Forelimb muscle (tissue), 1 donor: ENCODE measurements around the gene MAP3K14. TPM values are rescaled to one million over a fixed set of nuclear protein-coding genes. Genes with fewer than 3 reads are reported as not detected.
"Not testable (repeated sequence)": the region's sequence is repeated elsewhere in the genome, so short reads cannot be mapped to it uniquely, and the experiment has no call there.

ENCODE experiments used
- DNase-seq: peaks from one replicate; pipeline ENCODE4 v3.0.0-alpha.2; 2013; ENCODE audit warnings: low read depth
- polyA plus RNA-seq: library from polyadenylated mRNA; unstranded; fragments of 120-200 nt; gene quantifications from one replicate; pipeline ENCODE4 v1.2.1, GENCODE V29; 2013; ENCODE audit not compliant: insufficient read length

The MAP3K14 gene
- polyA plus RNA-seq, 1 donor: 8.4 TPM

DNA sequence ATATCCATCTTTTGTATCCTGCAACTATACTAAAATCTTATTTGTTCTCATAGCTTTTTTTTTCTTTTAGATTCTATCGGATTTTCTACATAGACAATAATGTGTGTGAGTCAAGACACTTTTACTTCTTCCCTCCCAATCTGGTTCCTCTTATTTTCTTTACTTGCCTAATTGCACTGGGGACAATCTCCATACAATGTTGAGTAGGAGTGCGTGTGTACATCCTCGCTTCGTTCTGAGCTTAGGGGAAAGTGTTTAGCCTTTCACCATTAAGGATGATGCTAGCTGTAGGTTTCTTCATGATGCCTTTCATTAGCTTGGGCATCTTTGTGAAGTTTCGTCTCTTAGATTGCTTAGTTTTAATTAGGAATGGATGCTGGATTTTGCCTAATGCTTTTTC, 57.8 kb downstream of the MAP3K14 start:
- no peak for DNase-seq

DNA sequence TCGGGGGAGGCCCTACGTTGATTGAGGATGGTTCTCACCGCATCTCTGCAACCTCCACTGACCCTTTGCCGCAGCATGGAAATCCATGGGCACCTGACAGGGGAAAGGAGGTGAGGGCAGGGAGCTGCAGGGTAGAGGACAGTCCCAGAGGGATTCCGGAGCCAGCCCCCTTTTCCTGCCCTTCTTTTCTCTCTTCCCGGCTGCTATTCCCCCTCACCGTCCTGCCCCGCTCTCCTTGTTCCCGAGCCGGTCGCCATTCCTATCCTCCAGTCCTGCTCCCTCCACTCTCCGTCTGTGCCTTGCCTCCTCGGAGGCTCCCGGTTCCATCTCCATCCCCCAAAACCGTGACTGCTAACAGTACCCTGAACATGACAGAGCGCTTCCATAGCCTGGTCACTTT, 59.7 kb downstream of the MAP3K14 start:
- DNase-seq: no peak

DNA sequence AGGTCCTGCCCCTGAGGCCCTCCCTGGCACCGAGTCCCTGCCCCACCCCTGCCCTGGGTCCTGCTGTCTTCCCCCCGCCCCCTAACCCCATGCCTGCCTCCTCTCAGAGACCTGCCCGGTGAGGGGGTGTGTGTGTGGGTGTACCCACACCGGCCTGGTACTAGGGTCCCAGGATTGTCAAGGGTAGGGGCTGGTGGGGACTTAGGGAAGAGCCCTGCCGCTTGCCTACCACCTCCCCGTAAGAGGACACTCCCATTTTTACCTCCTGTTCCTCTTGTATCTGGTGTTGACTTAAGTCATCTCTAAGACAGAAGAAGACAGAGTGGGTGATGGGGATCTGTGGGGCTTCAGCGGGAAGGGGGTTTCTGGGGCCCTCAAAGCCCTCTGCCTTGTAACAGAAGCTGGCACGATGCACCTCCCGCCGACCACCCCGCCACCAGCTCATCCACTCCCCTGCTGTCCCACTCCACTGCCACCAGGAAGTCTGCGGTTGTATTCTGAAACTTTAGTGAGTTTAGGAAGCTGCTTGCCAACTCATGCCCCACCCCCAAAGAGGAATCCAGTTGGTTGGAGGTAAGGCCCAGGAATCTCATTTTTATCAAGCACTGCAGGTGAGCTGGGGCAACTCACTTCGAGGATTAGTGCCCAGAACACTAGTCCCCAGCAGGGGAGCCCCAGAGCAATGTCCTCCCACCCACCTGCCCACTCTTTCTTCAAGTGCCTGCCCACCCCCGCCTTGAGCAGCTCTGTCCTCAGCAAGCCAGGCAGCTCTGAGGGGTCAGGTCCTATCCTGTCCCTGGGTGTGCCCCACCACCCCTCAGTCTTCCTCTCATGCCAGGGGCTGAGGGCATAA, 60.5 kb downstream of the MAP3K14 start:
- no peak for DNase-seq

DNA sequence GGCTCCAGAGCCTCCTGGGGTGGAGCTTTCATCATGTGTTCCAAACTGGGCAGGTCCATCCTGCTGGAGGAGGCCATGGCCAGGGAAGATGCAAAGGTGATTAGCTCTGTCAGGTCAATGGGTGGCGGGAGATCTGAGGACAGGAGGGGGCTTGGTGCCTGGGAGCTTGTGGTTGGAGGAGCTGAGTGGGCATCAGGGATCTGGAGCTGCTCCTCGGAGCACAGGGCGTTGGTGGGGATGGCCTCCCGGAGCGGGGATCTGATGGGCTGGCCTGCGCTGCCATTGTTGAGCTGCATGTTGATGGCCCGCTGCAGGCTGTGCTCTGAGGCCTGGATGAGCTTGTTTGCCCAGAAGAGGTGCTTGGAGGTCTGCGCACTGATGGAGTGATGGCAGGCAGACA, 61.5 kb downstream of the MAP3K14 start:
- no peak for DNase-seq

DNA sequence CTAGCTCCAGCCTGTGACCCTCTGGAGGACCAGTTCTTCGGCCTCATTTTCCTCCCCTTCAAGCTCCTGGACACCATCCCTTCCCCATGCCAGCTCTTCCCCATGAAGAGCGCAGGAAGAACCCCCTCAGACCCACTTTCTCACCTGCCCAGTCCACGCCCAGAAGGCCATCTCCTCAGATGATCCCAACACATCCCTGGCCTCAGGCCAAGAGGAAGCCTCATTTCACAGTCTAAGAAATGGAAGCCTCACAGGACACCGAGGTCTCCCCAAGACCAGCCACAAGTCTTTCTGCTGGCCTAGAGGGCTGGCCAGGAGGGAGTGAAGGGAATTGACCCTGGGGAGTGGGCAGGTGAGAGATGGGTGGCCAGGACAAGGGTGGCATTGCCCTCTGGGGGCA, 62.9 kb downstream of the MAP3K14 start:
- no peak for DNase-seq

DNA sequence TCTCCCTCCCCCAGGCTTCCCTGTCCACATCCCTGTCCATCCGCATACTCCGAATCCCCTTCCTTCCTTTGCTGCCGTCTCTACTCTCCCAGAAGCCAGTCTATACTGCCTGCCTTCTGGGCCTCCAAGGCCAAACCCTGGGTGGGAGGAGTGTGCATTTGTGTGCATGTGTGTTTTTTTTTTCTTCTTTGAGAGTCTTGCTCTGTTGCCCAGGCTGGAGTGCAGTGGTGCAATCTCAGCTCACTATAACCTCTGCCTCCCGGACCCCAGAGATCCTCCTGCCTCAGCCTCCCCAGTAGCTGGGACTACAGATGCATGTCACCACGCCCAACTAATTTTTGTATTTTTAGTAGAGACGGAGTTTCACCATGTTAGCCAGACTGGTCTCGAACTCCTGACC, 63.6 kb downstream of the MAP3K14 start:
- DNase-seq: not testable (repeated sequence)

DNA sequence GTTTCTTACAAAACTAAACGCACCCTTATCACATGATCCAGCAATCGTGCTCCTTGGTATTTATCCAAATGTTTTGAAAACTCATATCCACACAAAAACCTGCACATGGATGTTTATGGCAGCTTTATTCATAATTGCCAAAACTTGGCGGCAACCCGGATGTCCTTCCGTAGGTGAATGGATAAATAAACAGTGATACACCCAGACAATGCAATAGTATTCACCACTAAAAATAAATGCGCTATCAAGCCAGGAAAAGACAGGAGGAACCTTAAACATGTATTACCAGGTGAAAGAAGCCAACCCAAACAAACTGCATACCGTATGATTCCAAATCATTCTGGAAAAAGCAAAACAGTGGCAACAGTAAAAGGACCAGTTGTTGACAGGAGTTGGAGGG, 64.9 kb downstream of the MAP3K14 start:
- no peak for DNase-seq

DNA sequence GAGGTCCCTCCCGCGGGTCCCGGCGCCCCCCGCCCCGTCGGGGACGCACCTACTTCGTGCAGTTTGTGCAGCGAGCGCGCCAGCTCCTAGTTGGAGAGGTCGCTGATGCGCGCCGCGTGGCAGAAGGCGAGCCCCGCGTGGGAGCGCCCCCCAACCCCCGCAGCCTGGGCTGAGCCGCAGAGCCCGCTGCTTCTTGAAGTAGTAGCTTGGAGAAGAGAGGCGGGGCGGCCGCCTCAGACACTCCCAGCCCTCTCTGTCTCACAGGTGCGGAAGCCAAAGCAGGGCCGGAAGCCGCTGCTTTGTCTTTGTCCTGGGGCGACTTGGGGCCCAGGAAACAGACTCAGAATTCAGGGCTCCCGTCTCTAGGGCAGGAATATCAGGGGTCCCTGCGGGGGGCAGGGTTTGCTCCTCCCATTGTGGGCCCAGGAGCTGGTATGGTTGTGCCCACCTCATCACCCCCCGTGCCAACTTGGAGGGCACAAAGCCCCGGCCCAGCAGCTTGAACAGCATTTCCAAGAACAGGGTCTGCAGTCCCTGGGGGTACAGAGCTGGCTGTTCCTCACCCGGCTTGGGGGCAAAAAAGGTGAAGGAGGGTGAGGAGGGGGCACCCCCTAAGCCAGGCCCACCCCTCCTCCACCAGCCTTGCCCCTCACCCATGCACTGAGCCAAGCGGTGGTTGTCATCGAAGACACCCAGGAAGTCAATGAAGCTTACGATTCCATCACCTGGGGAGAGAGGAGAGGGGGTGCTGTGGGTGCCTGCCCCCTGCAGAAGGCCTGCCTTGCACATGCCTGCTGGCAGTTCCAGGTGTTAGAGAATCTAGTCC, 68.5 kb downstream of the MAP3K14 start:
- DNase-seq: no peak

DNA sequence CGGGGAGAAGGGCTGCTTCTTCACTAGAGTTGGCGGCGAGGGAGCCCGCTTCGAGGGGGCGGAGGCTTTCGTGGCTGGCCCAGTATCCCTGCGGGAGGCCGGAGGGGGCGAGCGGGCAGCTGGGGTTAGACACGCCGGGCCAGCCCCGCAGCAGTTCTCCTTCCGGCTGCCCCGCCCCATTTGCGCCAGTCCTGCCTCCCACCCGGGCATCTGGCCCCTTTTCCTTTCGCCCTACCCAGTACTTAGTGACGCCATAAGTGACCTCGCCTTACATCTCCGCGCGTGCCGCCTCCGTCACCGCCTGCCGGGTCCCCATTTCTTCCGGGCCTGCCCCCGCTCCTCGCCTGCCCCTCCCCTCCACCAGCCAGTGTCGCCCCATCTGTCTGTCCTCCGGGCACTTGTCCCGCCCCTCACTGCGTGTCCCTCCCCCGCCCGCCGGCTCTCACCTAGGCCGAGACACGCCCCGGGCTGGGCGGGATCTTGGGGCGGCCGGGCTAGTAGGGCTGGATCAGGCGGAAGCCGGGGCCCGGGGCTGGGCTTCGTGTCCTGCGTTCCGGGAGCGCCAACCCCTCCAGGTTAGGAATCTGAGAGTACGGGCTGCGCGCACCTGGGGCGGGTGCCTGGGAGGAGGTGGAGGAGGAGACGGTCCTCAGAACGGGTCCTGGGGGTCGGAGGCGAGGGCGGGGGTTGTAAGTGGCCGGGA, 69.2 kb downstream of the MAP3K14 start:
- no peak for DNase-seq

DNA sequence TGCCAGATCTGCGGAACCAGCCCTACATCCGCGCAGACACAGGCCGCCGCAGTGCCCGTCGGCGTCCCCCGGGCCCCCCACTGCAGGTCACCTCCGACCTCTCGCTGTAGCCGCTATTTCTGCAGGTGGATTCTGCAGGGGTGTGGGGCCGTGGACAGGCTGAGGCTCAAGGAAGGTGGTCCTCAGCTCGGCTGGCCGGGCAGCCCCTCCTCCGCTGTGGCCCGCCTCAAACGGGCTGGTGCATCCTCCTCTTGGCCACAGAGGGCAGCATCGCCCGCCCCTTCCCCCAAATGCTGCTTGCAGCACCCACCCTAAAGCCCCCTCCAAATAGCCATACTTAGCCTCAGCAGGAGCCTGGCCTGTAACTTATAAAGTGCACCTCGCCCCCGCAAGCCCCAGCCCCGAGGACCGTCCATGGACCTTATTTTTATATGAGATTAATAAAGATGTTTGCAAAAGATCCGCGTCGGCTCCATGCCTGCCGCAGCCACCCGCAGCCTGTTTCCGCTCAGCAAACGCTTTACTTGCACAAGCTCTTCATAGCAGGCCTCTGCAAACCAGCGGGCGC, 69.9 kb downstream of the MAP3K14 start:
- no peak for DNase-seq

DNA sequence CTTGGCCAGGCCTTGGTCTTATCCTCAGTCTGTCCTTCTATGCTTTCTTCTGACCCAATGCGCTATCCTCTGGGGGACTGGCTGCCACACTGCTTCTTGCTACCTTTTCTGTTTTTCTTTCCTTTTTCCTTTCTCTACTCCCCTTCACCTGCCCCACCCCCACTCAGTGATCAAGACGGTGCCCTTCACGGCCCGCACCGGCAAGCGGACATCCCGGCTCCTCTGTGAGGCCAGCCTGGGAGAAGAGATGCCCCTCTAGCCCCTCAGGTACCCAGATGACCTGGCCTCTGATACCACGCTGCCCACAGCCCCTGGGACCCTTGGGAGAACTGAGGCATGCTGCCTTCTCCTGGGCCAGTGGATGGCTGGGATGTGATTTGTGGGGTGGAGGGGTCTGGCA, 70.5 kb downstream of the MAP3K14 start:
- no peak for DNase-seq

DNA sequence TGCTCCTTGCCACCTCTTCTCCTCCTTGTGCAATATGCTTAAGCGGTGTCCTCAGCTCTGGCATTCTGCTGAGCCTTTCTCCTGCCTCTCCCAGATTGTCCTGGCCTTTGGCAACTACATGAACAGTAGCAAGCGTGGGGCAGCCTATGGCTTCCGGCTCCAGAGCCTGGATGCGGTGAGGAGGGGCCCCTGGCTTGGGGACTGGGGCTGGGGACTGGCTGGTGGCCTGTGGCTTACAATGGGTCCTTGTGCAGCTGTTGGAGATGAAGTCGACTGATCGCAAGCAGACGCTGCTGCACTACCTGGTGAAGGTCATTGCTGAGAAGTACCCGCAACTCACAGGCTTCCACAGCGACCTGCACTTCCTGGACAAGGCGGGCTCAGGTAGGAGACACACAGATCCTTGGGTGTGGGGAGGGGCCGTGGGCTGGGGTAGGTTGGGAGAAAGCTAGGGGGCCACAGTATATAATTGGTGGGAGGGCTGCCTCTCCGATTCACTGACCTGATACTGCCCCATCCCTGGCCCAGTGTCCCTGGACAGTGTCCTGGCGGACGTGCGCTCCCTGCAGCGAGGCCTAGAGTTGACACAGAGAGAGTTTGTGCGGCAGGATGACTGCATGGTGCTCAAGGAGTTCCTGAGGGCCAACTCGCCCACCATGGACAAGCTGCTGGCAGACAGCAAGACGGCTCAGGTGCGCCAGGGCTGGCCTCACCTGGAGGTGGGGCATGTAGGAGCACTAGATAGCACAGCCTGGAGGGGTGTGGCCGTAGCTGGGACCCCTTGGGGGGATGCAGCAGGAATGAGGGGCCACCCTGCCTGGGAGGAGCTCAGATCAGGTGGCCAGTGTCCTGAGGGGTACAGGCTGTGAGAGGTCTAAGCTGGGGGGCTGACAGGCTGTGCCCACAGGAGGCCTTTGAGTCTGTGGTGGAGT, 71.8 kb downstream of the MAP3K14 start:
- DNase-seq: no peak

DNA sequence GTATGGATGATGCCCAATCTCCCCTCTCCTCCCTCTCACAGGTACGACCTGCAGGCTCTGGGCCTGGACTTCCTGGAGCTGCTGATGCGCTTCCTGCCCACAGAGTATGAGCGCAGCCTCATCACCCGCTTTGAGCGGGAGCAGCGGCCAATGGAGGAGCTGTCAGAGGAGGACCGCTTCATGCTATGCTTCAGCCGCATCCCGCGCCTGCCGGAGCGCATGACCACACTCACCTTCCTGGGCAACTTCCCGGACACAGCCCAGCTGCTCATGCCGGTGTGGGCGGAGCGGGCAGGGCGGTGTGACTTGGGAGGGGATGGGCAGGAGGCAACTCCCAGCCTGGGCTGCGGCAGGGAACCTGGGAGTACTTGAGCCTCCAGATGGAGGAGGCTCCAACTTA, 73.1 kb downstream of the MAP3K14 start:
- DNase-seq: no peak

DNA sequence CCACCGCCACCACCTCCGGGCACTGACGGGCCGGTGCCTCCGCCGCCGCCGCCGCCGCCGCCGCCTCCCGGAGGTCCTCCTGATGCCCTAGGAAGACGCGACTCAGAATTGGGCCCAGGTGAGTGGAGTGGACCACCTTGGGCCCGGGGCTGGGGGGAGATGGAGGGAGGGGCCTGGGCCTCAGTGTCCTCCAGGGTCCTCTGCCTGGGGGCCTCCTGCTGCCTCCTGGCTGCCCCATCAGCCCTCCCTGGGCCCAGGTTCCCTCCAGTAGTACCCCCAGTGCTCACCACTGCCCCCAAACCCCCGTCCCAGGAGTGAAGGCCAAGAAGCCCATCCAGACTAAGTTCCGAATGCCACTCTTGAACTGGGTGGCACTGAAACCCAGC, 74.8 kb downstream of the MAP3K14 start:
- DNase-seq: no peak

DNA sequence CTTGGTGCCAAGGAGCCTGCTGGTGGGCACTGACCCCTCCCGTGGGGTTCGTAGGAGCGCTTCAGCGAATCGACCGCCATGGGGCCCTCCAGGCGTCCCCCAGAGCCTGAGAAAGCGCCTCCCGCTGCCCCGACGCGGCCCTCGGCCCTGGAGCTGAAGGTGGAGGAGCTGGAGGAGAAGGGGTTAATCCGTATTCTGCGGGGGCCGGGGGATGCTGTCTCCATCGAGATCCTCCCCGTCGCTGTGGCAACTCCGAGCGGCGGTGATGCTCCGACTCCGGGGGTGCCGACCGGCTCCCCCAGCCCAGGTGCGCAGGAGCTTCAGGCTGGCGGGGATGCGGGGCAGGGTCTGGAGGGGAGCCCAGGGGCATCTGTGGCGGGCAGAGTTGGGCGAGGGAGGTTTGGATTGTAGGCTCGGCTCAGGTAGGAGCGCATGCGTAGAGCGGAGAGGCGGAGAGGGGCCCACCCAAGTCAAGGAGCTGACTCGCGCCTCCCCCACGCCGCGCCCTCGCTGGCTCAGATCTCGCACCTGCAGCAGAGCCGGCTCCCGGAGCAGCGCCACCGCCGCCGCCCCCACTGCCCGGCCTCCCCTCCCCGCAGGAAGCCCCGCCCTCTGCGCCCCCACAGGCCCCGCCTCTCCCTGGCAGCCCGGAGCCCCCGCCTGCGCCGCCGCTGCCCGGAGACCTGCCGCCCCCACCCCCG, 75.3 kb downstream of the MAP3K14 start:
- DNase-seq: no peak

DNA sequence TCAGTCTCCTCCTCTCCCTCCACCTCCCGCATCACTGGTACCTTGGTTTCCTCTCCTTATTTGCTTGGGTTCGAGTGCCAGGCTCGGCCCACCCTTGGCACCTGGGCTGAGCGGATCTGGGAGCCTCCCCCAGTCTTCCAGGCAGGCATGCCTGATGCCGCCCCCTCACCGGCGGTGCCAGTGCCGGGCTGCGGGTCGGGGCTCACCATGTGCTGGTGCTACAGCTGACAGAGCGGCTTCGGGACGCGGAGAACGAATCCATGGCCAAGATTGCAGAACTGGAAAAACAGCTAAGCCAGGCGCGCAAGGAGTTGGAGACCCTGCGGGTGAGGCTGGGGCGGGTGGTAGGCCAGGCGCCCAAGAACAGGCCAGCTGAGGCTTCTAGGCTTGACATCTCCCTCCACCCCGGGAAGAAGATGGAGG, 75.9 kb downstream of the MAP3K14 start:
- no peak for DNase-seq

DNA sequence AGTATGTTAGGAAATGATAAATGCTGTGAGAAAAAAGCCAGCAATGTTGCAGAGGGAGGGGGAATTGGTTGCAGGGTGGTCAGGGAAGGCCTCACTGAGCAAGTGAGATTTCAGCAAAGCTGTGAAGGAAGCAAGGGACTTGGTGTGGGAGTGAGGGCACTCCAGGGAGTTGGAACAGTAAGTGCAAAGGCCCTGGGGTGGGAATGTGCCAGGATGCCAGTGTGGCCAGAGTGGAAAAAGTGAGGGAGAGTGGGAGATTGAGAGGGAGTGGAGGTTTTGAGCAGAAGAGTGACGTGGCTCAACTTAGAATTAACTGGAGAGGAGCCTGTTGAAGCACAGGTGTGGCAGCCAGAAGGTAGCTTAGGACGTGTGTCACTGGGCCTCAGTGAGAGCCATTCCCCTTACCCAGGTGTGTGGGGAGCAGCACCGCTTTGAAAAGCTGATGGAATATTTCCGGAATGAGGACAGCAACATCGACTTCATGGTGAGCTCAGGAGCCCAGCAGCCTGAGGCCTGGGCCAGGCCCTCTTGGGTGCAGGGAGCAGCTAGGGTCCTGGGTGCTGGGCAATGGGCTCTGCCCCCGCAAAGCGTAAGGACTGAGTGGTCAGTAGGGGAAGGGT, 78.6 kb downstream of the MAP3K14 start:
- no peak for DNase-seq

DNA sequence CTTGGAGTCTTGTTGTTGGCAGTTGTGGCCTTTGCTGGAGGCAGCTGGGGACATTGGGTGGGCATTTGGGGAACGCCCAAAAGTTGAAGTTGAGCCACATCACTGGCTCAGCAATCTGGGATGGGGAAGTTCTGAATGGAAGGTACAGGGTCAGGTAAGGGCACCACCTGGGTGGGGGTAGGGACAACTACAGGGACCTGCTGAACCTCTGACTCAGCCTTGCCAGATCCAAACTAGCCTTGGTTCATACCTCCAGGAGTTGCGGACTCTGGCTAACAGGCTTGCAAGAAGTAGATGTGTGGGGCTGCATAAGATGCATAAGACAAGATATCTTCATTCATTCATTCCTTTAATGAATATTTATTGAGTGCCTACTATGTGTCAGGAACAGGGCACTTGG, 79.1 kb downstream of the MAP3K14 start:
- DNase-seq: no peak

DNA sequence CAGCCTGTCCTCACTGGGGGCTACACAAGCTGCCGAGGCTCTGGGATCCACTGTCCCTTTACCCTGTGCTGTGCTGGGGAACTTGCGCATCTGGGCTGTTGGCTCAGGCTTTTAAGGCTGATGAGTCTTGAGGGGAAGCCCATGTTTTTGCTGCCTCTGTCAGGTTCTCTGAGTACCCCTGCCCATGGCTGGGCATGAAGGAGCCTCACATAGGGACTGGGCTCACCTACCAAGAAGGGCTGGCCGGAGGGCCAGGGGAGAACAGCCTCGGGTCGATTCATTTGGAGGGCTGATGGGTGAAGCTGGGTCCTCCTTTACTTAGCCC, 80.6 kb downstream of the MAP3K14 start:
- DNase-seq: no peak
